Measurements from ENCODE around the gene TRIOBP. TPM values are rescaled to one million over a fixed set of nuclear protein-coding genes. Genes with fewer than 3 reads are reported as not detected.

The TRIOBP gene
- total RNA-seq, 2 donors from 2014 or later, result 74.7 to 82.2 TPM

- H3K27me3 ChIP-seq (ENCODE audit: control insufficient read depth, insufficient read depth, low read length, poor library complexity, severe bottlenecking), result no peaks in the 10 kb centered on the region
- Mint-ChIP-seq H3K4me3 (no peak overlapping the region), H3K27me3 (ENCODE audit: insufficient read depth) (peaks cover 11% of the 10 kb centered on the region), H3K27ac (no peak overlapping the region), H3K4me1 (peaks cover 12% of the 10 kb centered on the region), H3K36me3 (ENCODE audit: low read depth) (no peaks in the 10 kb centered on the region), H3K9me3 (peaks cover 15% of the 10 kb centered on the region)
- no peaks in the 10 kb centered on the region for H3K9me3 ChIP-seq (ENCODE audit: control insufficient read depth, low read length)
- no peak overlapping the region for H3K27ac ChIP-seq (ENCODE audit: low read depth, low read length)
- WGBS, 2 experiments (ENCODE audit: insufficient coverage in 1 of 2, insufficient read length in 1 of 2), result 88 to 93% methylated on average over 15 to 18 of the region's 18 CpGs
- DNase-seq, result peak; percentile 45
- peak; percentile 62 for TF ChIP-seq CTCF (conservative IDR thresholded peaks at IDR 0.05)
- no peaks in the 10 kb centered on the region for H3K36me3 ChIP-seq (ENCODE audit: control insufficient read depth, insufficient read depth, low read length)
- H3K9ac ChIP-seq (ENCODE audit: extremely low read depth, low read length, poor library complexity, severe bottlenecking), result no peak overlapping the region
- H3K4me1 ChIP-seq (ENCODE audit: control insufficient read depth, insufficient read depth, low read length), result no peaks in the 10 kb centered on the region
- no peak overlapping the region for H3K4me3 ChIP-seq (ENCODE audit: low read length)
Measured at GRCh38 chr22:37782340-37783168, 85.7 kb downstream of the TRIOBP start.

GRCh38 chr22:37784829-37785495, 88.1 kb downstream of the TRIOBP start:
- DNase-seq, result no peak
- Histone ChIP-seq H3K4me3 (ENCODE audit: low read length) (no peak overlapping the region), H3K36me3 (ENCODE audit: control insufficient read depth, insufficient read depth, low read length) (no peaks in the 10 kb centered on the region), H3K4me1 (ENCODE audit: control insufficient read depth, insufficient read depth, low read length) (no peaks in the 10 kb centered on the region), H3K27me3 (ENCODE audit: control insufficient read depth, insufficient read depth, low read length, poor library complexity, severe bottlenecking) (no peaks in the 10 kb centered on the region), H3K9me3 (ENCODE audit: control insufficient read depth, low read length) (no peaks in the 10 kb centered on the region), H3K27ac (ENCODE audit: low read depth, low read length) (no peak overlapping the region), H3K9ac (ENCODE audit: extremely low read depth, low read length, poor library complexity, severe bottlenecking) (no peak overlapping the region)
- no peak for TF ChIP-seq CTCF (conservative IDR thresholded peaks at IDR 0.05)
- Mint-ChIP-seq H3K9me3 (peaks cover 16% of the 10 kb centered on the region), H3K27me3 (ENCODE audit: insufficient read depth) (peaks cover 9% of the 10 kb centered on the region), H3K36me3 (ENCODE audit: low read depth) (no peaks in the 10 kb centered on the region), H3K27ac (no peak overlapping the region), H3K4me1 (peaks cover 8% of the 10 kb centered on the region), H3K4me3 (no peak overlapping the region)
- 82% methylated on average over 10 to 11 of the region's 11 CpGs for WGBS, 2 experiments (ENCODE audit: insufficient coverage in 1 of 2, insufficient read length in 1 of 2)

- H3K27ac ChIP-seq (ENCODE audit: low read depth, low read length), result no peak overlapping the region
- H3K36me3 Mint-ChIP-seq (ENCODE audit: low read depth), result no peaks in the 10 kb centered on the region
Measured at GRCh38 chr22:37790234-37790633, 93.4 kb downstream of the TRIOBP start.

More at GRCh38 chr22:37790234-37790633, 93.4 kb downstream of the TRIOBP start:
- no peaks in the 10 kb centered on the region for H3K27me3 ChIP-seq (ENCODE audit: control insufficient read depth, insufficient read depth, low read length, poor library complexity, severe bottlenecking)
- TF ChIP-seq CTCF (conservative IDR thresholded peaks at IDR 0.05), result no peak
- 69 to 75% methylated on average over 2 of the region's 2 CpGs for WGBS, 2 experiments (ENCODE audit: insufficient coverage in 1 of 2, insufficient read length in 1 of 2)
- no peaks in the 10 kb centered on the region for H3K4me1 ChIP-seq (ENCODE audit: control insufficient read depth, insufficient read depth, low read length)
- Mint-ChIP-seq H3K27ac (no peak overlapping the region), H3K4me1 (no peaks in the 10 kb centered on the region), H3K27me3 (ENCODE audit: insufficient read depth) (peaks cover 8% of the 10 kb centered on the region), H3K9me3 (peaks cover 16% of the 10 kb centered on the region), H3K4me3 (no peak overlapping the region)
- H3K4me3 ChIP-seq (ENCODE audit: low read length), result no peak overlapping the region
- H3K36me3 ChIP-seq (ENCODE audit: control insufficient read depth, insufficient read depth, low read length), result no peaks in the 10 kb centered on the region
- no peaks in the 10 kb centered on the region for H3K9me3 ChIP-seq (ENCODE audit: control insufficient read depth, low read length)
- H3K9ac ChIP-seq (ENCODE audit: extremely low read depth, low read length, poor library complexity, severe bottlenecking), result no peak overlapping the region
- no peak for DNase-seq

Measured in endodermal cell (in vitro differentiated cells).